RPMI8226 (cell line): Measurements from ENCODE around the gene TSC22D4.
"Not testable (repeated sequence)": the region's sequence is repeated elsewhere in the genome, so short reads cannot be mapped to it uniquely, and the experiment has no call there.

Experiments used
- DNase-seq: peaks from one replicate; pipeline ENCODE4 v3.0.0-alpha.2; 2015

TSC22D4 gene

DNA sequence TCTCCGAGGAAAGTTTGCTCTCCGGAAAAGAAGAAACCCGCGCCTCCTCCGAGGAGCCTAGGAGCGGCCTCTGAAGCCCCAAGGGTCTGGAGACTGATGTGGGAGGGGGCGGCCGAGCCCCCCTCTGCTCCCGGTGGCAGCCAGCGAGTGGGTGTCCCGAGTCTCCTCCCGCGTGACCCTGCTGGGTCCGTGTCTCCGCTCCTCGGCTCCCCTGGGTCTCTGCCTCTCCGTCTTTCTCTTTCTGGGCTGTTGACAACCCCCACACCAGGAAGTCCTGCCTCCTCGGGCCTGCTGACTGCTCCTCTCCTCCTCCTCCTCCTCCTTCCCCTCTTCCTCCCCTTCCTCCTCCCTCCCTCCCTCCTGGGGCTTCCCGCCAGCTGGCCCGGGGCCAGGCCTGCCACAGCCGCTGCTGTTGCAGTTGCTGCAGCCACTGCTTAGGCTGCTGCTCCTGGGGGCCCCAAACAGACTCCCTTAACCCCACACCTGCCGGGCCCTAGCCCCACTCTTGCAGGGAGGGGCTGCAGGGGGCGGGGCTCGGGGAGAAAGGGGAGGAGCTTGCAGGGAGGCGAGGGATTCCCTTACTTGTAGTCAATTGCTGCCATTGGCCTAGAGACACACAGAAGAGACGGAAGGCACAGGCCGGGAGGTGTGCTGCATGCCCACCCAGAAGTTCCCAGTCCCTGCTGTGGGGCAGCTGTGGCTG, at the start of gene TSC22D4:
TSC22D4 (minus strand) TSS at position 257 of the 703 bp plus-strand sequence. CDS start 1,176 bp downstream, outside the sequence.
- DNase-seq: peak; percentile 99

DNA sequence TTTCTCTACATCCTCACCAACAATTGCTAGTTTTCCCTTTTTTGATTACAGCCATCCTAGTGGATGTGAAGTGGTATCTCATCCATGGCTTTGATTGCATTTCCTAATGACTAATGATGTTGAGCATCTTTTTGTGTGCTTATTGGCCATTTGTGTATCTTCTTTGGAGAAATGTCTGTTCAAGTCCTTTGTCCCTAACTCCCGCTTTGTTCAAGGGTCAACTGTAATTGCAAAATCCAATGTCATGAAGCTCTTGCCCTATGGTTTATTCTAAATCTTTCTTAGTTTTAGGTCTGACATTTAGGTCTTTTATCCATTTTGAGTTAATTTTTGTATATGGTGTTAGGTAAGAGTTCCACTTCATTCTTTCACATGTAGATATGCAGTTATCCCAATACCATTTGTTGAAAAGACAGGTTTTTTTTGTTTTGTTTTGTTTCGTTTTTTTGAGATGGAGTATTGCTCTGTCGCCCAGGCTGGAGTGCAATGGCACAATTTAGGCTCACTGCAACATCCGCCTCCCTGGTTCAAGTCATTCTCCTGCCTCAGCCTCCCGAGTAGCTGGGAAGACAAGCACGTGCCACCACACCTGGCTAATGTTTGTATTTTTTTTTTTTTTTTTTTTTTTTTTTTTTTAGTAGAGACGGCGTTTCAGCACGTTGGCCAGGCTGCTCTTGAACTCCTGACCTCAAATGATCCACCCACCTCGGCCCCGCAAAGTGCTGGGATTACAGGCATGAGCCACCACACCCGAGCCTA, 49.3 kb upstream of the TSC22D4 start:
- not testable (repeated sequence) for DNase-seq

DNA sequence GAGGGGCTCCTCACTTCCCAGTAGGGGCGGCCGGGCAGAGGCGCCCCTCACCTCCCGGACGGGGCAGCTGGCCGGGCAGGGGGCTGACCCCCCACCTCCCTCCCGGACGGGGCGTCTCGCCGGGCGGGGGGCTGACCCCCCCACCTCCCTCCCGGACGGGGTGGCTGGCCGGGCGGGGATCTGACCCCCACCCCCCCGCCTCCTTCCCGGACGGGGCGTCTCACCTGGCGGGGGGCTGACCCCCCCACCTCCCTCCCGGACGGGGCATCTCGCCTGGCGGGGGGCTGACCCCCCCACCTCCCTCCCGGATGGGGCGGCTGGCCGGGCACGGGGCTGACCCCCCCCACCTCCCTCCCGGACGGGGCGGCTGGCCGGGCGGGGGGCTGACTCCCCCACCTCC, 44.2 kb upstream of the TSC22D4 start:
- DNase-seq: not testable (repeated sequence)

DNA sequence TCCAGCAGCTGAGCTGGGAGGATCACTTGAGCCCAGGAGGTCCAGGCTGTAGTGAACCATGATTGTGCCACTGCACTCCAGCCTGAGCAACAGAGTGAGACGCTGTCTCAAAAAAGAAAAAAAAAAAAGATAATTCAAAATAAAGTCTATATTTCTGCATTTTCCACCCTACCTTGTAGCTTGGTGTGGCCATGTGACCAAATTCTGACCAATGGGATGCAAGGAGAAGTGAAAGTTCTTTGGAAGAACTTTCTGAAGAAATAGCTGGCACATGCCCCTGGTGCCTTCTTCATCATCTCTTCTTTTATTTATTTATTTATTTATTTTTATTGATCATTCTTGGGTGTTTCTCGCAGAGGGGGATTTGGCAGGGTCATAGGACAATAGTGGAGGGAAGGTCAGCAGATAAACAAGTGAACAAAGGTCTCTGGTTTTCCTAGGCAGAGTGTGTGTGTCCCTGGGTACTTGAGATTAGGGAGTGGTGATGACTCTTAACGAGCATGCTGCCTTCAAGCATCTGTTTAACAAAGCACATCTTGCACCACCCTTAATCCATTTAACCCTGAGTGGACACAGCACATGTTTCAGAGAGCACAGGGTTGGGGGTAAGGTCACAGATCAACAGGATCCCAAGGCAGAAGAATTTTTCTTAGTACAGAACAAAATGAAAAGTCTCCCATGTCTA, 43.0 kb upstream of the TSC22D4 start:
- peak; percentile 58 for DNase-seq

DNA sequence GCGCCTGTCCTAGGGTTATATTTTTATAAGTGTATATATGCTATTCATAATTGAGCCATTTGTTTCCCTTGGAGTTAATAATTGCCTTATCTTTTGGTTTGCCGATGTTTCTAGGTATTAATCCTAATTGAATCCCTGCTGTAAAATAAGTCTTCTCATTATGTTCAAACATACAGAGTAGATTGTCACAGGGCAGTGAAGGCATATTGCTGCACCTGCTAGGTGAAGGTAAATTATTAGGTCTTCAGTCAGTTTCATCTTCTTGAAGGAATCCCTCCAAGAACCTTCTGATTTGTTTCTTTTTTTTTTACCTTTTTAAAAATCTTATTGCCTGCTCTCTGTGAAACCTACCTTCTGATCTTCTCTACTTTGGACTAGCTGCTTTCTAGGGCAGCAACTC, 42.1 kb upstream of the TSC22D4 start:
- no peak for DNase-seq

DNA sequence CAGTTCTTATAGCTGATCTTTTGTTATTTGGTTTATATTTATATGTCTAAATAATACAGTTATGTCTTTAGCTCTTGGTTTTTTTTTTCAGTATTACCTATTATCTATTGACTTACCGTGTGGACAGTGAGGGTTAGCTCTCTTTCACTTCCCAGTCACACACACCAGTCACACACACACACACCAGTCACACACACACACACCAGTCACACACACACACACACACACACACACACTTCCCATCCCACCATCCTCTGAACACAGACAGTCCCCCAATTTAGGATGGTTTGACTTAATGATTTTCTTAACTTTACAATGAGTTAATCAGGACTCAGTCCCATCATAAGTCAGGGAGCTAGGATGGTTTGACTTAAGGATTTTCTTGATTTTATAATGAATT, 41.1 kb upstream of the TSC22D4 start:
- DNase-seq: no peak

DNA sequence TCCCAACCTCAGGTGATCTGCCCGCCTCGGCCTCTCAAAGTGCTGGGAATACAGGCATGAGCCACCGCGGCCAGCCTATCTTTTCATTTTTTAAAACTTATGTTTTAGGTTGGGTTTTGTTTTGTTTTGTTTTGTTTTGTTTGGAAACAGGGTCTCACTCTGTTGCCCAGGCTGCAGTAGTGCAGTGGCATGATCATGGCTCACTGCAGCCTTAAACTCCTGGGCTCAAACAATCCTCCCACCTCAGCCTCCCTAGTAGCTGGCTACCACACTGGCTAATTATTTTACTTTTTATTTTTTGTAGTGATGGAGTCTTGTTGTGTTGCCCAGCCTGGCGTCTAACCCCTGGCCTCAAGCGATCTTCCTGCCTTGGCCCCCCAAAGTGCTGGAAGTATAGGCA, 40.6 kb upstream of the TSC22D4 start:
- DNase-seq: no peak

DNA sequence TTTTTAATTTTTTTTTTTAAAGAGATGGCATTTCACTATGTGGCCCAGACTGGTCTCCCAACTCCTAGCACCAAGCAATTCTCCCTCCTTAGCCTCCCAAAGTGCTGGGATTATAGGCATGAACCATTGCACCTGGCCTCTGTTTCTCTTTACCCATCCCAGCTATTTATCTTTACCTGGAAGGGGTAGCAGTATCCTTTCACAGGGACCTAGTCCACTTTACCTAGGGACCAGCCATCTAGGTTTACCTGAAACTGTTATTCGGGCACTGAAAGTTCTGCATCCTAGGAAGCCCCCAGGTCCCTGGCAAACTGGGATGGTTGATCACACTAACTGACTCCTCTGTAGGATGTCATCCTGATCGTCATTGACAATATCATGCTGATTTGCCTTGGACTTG, 38.3 kb upstream of the TSC22D4 start:
- no peak for DNase-seq

DNA sequence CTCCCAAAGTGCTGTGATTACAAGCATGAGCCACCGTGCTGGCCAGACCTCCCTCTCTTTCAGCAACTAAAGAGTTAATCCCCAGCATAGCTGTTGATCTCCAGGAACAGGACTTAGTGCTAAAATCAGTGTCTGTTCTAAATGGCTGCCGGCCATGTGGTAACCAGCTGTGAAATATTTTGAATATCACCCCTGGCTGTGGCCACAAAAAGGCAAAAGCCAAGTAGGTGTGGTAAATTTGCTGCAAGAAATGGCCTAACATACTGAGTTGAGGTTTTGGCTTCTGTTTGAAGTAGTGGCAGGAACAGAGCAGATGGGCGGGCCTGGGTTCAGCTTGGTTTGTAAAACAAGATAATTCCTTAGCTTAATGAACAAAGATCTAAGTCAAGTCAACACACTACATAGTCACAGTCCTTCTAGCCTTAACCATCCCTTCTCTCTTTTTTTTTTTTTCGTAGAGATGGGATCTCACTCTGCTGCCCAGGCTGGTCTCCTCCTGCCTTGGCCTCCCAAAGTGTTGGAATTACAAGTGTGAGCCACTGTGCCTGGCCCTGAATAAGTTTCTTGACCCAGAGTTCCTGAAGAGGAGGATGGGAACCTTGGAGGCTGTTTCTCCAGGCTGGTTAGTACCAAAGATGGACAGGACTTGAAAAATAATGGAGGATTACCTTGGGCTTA, 37.3 kb upstream of the TSC22D4 start:
- DNase-seq: peak; percentile 84

DNA sequence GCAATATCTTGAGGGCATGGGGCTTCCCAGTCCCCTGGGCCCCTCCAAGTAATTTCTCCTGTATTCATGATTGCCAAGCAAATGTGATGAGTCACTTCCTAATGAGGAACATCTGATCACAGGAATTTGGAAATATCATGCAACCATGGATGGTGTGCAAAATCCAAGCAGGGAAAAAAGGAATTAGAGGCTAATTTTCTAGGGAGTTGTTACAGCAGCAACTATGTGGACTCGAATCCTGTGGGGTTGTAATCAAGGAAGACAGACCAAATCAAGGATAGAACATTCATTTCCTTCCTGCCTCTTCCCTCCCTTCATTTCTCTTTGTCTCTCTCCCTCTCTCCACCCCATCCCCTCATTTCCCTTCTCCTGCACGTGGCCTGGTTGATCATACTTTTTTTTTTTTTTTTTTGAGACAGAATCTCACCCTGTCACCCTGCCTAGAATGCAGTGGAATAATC, 36.1 kb upstream of the TSC22D4 start:
- DNase-seq: no peak

DNA sequence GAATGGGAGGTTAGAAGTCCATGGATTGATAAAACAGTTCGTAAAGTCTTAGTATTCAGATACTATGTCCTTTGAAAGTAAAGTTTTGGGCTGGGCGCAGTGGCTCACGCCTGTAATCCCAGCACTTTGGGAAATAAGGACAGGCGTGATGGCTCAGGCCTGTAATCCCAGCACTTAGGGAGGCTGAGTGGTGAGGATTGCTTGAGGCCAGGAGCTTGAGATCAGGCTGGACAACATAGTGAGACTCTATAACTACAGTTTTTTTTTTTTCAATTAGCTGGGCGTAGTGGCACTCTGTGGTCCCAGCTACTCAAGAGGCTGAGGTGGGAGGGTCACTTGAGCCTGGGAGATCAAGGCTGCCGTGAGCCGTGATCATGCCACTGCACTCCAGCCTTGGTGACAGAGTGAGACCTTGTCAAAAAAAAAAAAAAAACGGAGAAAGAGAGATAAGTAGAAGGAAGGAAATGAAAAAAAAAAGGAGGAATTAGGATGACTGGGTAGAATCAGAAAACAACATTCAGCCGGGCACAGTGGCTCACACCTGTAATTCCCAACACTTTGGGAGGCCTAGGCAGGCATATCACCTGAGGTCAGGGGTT, 34.3 kb upstream of the TSC22D4 start:
- DNase-seq: no peak

DNA sequence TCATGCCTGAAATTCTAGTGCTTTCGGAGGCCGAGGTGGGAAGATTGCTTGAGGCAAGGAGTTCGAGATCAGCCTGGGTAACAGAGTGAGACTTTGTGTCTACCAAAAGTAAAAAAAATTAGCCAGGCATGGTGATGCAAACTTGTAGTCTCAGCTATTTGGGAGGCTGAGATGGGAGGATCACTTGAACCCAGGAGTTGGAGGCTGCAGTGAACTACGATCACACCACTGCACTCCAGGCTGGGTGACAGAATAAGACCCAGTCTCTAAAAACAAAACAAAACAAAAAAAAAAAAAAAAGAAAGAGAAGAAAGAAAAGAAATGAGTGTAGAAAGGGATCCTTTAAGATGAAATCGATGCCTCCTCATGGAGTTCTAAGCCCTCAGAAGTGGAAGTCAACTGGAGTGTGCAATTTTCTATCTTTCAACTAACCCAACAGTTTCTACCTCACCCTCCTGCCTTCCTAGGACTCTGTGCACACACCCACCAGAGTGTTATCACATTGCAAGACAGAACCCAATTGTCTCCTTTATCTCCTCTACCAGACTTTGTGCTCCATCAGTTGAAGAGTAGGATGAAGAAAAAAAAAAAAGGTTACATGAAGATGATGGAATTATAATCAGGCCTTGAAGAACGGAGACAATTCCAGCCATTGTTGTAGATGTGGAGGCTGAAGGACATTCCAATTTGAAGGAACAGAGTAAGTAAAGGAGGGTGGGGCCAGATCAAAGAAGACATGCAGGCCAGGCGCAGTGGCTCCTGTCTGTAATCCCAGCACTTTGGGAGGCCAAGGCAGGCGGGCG, 31.6 kb upstream of the TSC22D4 start:
- DNase-seq: no peak

DNA sequence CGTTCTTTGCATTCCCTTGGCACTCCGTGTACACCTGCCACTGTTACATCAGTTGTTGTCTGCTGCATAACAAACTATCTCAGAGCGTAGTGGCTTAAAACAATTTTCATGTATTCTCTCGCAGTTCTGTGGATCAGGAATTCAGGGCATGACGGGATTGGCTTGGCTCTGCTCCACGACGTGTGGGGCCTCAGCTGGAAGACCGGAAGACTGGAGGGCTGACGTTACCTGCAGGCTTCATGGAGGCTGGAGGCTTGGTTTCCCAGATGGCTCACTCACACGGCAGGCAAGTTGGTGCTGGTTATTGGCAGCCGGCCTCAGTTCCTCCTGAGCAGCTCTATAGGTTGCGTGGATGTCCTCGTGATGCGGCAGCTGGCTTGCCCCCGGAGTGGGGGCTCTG, 30.2 kb upstream of the TSC22D4 start:
- no peak for DNase-seq

DNA sequence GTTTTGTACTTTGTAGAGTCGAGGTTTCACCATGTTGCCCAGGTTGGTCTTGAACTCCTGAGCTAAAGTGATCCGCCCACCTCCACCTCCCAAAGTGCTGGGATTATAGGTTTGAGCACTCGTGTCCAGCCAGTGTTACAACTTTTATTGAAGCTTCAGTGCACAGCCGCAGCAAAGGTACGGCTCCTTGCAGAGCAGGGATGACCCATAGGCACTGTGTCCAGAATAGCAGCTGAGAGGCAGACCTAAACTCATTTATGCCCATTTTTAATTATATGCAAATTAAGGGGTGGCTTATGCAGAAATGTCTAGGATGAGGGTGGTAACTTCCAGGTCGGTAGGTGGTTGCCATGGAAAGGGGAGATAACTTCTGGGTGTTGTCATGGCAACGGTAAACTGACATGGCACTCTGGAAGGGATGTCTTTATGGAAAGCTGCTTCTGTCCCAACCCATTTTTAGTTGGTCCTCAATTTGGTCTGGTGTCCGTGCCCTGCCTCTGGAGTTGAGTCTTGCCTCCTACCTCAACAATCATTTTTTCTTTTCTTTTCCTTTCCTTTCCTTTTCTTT, 27.4 kb upstream of the TSC22D4 start:
- no peak for DNase-seq

DNA sequence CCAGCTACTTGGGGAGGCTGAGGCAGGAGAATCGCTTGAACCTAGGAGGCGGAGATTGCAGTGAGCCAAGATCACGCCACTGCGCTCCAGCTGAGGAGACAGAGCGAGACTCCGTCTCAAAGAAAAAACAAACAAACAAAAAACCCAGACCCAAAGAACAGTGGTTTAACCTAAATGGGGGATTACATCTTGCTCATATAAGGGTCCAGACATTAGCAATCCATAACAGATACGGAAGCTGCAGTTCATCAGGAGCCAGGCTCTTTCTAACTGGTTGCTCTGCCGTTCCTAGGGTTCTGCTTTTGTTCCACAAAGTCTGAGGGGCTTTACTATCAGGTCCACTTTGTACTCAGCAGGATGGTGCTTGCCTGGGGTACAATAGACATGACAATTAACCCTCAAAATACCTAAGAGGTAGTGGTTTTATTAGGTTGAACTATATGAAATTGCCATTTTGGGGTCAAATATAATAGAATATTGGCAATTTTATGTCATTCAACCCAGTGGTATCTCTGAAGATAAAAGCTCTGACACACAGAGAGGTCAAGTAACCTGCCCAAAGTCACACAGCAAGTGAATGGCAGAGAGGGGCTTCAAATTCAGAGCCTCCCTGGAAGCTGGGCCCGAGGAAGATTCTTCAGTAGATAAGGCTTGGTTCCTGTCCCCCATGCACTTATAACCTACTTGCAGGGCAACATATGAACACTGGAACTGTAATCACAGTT, 26.0 kb upstream of the TSC22D4 start:
- DNase-seq: no peak

DNA sequence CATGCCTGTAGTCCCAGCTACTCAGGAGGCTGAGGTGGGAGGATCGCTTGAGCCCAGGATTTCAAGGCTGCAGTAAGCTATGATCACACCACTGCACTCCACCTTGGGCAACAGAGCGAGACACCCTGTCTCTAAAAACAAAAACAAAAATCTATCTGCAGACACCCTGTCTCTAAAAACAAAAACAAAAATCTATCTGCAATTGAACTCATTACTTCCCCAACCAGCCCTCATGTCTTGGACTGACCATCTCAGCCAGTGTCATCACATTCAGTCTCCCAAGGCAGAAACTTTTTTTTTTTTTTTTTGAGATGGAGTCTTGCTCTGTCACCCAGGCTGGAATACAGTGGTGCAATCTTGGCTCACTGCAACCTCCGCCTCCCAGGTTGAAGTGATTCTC, 25.0 kb upstream of the TSC22D4 start:
- not testable (repeated sequence) for DNase-seq

DNA sequence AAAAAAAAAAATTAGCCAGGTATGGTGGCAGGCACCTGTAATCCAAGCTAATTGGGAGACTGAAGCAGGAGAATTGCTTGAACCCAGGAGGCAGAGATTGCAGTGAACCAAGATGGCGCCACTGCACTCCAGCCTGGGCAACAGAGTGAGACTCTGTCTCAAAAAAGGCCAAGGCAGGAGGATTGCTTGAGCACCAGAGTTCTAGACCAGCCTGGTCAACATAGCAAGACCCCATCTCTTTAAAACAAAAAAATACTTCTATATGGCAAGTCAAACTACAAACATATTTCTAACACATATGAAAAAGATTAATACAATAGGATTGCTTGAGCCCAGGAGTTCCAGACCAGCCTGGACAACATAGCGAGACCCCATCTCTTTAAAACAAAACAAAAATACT, 21.7 kb upstream of the TSC22D4 start:
- not testable (repeated sequence) for DNase-seq

DNA sequence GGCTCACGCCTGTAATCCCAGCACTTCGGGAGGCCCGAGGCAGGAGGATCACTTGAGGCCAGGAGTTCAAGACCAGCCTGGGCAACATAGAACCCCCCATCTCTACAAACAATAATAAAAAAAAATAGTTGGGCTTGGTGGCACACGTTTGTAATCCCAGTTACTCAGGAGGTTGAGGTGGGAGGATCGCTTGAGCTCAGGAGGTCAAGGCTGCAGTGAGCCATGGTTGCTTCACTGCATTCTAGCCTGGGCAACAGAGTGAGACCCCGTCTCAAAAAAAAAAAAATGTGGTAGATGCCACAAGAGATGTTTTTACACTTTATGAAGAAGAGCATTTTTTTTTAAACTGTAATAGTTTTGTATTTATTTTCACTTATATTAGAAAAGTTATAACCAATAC, 17.5 kb upstream of the TSC22D4 start:
- no peak for DNase-seq

DNA sequence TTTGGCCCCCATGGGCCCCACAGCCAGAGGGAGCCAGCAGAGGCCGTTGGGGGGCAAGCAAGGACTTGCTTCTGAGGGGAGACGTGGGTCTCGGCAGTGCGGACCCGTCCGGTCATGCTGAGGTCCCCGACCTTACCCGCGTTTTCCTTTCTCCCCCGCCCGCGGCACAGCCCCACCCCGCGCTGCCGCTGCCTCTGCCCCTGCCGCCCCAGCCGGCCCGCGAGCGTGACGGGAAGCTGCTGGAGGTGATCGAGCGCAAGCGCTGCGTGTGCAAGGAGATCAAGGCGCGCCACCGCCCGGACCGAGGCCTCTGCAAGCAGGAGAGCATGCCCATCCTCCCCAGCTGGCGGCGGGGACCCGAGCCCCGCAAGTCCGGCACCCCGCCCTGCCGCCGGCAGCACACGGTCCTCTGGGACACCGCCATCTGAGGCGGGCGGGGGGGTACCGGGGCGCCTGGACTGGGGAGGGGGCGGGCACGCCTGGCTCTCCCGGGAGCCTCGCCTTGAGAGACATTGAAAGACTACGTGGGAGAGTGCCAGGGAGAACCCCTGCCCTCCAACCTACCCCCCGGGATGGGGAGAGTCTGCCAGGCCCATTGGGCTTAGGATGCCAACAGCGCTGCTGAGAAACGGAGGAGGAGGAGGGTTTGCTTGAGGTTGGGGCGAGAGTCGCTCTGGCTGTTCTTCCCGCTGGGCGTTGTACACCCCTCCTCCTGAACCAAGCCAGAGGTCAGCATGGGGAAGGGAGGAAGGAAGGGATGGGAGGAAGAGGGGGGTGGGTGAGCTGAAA, 14.7 kb upstream of the TSC22D4 start:
- peak; percentile 65 for DNase-seq
